Activated CD4-positive, alpha-beta T cell treated with anti-CD3 and anti-CD28 coated beads, Interleukin-2, amount 50 U/mL, for 16 hours (primary cell): Measurements from ENCODE around the gene GLYAT.
"Not testable (repeated sequence)": the region's sequence is repeated elsewhere in the genome, so short reads cannot be mapped to it uniquely, and the experiment has no call there.

Source experiments
- DNase-seq: peaks from one replicate; pipeline ENCODE4 v3.0.0-alpha.2; 2020

The GLYAT gene

DNA sequence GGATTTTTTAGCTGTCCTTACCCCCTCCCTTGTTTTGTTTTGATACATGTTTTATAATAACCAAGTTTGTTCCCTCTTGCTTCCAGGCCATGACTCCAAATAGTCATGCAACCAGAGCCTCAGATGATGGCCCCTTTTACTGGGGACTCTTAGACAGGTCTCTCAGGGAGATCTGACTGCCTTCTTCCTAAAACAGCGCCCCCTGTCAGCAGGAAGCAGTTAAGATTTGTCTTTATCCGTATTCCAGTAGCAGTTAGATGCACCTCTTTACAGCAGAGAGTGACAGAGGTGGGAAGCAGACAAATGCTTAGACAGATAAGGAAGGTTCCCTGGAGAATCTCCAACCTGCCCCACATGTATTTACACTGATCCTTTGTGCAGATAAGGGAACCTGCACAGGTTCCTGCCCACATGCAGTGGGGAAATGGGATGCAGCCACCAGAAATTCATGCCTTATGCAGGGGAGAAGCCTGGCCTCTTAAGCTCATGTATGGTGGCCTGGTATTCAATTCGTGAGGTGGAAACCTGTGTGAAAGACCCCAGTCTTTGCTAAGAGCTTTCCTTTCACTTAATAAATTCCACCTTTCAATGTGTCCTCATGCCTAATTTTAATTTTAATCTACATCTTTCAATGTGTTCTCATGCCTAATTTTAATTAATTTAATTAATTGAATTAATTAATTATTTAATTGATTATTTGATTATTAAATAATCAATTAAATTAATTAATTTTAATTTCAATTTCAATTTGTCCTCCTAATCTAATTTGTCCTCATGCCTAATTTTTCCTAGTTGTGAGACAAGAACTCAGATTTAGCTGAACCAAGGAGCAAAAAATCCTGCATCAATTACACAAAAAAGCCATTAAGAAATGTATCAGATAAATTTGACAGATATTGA lies 11.5 kb upstream of the GLYAT start:
- no peak for DNase-seq

DNA sequence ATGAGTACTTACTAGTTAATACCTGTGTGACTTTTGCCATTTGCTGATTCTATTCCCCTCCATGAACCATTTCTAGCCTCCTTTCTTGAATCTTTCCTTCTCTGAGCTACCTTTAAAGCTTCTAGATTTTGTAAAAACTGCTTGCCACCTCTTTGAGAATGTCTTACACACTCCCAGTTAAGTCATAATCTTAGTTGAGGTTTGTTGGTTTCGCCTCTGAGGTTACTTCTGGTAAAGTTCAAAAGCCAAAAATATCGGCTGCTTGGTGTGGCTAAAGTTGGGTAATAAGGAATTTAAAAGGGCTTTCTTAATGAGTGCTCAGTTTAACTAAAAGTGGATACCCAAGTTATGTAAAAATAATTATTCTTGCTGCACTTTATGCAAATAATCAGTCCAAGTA lies 10.4 kb upstream of the GLYAT start:
- DNase-seq: peak; percentile 3

DNA sequence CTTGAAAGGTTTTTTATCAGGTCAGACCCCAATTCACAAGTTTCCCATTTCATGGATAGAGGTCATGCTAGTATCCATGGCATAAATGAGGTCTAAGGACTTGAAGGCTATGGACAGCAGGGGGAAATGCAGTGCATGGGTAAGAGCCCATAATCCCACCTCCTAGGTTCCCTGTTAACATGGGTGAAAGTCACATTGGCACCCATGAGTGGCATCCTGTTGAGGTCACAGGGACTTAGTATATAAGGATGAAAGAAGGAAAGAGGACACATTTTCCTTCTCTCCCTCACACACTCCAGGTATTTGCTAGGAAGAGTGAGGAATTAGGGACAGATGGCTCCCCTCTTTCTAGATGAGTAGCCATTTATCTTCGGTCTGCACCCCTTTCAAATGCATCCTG lies 9.4 kb upstream of the GLYAT start:
- no peak for DNase-seq

DNA sequence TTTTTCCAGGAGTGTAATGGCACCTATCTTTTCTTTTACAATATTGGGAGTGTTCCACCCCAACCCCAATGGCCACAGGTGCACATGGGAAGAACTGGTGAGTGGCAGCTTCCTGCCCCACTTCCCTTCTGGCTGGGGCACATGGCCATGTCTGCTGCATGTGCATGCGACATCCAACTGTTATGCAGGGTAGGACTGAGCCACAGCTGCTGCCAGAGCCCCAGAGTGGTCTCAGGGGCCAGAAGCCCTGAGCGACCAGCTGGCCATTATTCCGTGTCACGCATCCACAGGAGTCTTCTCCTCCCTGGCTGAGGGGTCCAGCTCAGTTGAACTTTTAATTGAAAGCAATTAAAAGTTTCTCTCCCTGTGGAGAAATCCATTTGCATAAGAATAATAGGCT lies 8.7 kb upstream of the GLYAT start:
- no peak for DNase-seq

DNA sequence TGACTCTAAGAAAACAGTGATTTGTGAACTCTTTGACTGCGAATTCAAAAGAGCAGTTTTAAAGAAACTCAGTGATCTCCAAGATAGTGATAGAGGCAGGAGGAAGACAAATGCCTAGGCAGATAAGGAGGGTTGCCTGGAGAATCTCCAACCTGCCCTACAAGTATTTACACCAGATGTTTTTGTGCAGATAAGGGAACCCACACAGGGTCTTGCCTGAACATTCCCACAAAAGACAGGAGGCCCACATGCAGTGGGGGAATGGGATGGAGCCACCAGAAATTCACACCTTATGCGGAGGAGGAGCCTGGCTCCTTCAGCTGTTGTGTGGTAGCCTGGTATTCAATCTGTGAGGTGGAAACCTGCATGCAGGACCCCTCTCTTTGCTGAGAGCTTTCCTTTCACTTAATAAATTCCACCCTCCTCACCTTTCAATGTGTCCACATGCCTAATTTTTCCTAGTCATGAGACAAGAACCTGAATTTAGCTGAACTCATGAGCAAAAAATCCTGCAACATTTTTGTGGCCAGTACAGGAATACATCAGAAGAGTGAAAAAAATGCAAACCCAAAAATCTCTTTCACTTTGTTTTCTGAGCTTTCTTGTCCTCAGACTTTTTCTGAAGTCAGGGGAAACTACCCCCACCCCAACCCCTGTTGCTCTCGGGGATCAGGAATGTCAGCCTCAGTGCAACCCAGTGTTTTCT lies 8.1 kb upstream of the GLYAT start:
- DNase-seq: no peak

DNA sequence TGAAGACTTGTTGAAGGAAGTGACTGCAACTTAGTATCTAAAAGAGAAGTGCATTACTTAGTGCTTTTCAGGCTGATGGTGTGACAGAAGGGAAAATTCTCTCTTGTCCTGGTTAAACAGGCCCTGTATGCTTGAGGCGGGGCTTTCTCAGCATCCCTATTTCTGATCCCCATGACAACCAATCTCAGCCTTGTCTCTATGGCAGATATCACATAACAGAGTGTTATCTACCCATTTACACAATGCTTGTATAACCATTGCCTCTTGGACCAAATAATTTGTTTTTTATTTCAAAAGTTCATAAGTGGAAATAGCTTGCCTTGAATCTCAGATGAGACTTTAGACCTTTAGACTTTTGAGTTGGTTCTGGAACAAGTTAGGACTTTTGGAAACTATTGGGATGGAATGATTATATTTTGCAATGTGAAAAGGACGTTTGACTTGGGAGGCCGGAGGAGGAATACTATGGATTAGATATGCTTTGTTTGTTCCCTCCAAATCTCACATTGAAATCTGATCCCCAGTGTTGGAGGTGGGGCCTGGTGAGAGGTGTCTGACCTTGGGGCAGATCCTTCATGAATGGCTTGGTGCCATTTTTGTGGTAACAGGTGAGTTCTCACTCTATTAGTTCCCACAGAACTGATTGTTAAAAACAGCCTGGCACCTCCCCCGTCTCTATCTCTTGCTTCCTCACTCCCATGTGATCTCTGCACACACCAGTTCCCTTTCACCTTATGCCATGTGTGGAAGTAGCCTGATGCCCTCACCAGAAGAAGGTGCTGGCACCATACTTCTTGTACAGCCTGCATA lies 3.1 kb upstream of the GLYAT start:
- DNase-seq: no peak

DNA sequence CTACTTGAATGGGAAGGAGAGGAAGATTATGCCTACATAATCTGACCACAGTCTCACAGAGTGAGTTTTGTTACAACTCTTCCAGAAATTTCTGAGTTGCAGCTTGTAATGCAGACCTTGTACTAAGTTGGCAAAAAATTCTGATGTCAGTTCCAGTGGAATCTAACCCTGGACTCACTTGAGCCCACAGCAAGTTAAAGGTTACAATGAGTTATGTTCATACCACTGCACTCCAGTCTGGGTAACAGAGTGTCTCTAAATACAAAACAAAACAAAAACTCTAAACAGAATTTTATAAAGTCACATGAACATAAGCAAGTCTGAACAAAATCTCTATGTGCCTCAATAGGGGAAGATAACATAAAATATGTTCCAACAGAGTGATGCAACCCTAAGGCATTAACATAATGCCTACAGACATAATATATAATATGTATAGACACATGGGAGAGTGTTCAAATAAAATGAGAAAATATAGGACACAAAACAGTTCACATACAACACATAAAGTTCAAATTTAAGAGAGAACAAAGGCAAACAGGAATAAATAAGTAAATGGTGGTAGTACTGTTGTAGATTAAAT lies 1.1 kb downstream of the GLYAT start:
- DNase-seq: no peak

DNA sequence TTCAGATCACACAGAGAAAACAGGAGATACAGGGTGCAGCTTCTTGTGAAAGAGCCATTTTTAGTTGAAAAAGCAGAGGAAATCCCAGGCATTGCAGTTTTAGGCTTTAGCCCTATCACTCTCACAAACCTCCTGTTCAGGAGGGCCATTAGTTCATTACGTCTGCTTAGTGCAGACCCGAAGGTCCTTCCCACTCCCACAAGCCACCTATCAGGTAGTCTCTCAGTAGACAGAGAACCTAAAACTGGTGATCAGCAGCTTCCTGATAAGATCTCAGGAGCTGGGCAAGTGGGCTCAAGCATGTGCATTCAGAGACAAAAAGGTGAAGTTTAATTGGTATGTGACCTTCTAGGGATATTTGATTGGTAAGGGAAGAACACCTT lies 4.3 kb downstream of the GLYAT start:
- DNase-seq: no peak

DNA sequence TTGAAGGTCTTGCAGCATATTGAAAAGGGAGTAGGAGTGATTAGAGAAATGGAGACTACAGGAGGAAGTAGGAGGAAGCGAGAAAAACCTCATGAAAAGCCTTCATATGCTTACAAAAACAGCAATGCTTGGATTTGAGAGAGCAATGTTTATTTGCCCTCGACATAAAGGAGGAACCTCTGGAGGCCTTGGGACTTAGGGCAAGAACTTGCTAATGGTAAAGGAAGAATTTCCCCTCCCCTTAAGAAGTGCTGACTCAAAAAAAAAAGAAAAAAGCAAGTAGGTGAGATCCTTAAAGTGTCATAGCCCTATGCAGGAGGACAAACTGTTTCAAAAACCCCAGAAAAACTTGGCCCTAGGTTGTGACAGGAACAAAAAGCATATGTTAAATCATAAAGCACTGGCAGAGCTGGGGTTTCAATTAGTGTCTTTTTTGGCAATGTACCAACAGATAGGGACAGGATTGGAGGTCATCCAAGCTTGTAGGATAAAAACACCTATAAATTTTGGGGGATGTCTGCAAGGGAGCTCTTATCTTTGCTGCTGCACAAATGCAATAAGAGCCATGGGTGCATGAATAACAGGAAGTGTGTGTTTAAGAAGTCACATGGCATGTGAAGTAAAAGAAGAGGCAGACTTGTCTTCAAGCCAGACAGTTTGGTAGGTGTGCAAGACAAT lies 4.9 kb downstream of the GLYAT start:
- no peak for DNase-seq

DNA sequence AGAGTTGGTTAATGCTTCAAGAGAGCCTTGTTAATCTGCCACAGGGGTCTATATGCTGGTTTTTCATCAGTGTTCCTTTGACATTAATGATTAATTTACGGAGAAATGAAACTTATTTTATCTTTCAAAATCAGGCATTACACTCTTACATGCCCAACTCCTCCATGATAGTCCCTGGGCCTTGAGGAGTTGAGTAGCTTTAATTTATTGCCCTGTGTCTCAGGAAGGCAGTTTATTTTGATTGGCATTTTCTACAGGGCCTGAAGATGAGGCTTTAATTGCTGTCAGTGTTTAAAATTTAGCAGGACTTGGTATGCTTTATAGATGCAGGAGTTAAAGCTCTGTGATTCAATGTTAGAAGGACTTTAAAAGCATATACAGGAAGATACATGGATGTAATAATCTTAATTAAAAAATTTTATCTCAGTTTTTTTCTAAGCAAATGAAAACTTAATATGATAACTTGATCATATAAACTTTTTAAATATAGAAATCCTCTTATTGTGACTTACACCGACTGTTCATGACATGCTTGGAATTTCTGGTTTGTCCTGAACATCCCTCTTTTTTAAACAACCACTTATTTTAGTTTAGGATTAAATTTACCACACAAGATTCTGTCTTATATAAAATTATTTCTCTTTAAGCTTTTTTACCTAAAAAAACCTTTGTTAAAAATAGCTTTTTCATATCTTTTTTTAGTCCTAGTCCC lies 12.2 kb downstream of the GLYAT start:
- DNase-seq: no peak

DNA sequence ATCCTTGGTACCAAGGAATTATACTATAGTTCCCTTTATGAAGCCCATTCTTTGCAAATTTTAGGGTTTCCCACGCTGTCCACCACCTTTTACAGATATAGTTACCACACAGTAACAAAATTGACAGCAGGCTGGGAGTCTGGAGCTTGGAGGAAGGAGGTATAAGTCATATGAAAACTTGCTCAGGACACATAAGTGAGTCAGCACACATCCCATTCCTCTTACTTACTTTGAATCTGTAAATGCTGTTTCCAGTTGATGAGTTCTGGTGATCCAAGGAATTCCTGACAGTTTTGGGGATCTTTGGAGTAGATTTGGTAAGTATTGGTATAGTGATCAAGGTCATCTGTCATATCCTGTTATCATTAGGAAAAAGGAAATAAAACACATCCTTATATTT lies 19.2 kb downstream of the GLYAT start:
- DNase-seq: no peak

DNA sequence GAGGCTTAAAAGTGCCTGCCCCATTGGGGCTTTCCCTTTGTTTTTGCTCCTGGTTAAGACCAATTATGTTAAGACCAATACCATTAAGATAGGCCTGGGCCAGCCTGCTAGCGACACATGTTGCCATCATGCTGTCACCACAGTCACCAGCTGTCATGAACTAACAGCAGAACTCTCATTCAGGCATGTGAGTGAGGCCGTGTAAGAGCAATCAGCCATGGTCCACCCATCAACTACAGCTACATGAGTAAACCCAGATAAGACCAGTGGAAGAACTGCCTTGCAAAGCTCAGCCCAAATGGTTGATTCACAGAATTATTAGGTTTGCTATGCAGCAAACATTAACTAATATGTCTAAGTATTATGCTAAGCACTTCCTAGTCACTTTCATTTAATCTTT lies 19.9 kb downstream of the GLYAT start:
- DNase-seq: no peak

DNA sequence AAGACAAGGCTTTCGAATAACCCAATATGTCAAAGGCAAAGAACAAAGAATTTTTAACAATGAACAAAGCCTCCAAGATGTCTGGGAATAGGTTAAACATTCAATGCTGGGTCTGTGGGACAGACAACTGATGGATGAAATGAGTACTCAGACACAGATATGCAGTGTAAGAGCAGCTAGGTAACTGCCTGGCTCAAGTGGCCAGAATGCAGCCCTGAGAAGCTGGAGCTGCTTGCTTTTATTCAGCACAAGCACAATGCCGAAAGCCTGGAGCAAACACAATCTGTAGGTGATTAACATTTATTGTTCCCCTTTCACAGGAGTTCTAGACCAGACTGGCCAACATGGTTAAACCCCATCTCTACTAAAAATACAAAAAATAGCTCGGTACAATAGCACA lies 24.0 kb downstream of the GLYAT start:
- DNase-seq: no peak

DNA sequence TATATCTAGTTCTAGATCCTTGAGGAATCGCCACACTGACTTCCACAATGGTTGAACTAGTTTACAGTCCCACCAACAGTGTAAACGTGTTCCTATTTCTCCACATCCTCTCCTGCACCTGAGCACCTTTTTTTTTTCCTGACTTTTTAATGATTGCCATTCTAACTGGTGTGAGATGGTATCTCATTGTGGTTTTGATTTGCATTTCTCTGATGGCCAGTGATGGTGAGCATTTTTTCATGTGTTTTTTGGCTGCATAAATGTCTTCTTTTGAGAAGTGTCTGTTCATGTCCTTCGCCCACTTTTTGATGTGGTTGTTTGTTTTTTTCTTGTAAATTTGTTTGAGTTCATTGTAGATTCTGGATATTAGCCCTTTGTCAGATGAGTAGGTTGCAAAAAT lies 34.9 kb downstream of the GLYAT start:
- DNase-seq: not testable (repeated sequence)

DNA sequence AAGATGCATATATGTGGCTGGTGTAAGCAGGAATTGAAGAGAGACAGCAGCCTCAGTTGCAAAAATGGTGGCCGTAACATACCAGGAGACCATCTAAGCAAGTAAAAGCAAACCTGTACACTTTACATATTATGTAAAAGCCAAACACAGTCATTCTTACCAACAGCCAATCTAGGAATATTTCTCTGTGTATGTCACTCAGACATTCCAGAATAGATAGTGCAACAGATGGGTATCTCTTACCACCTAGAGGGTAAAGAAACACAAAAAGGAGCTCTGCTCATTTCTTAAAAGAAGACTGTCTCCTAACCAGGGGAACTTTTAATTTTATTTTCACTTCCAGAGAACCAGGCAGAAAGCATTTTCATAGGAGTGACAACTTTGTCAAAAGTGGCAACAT lies 38.7 kb downstream of the GLYAT start:
- no peak for DNase-seq

DNA sequence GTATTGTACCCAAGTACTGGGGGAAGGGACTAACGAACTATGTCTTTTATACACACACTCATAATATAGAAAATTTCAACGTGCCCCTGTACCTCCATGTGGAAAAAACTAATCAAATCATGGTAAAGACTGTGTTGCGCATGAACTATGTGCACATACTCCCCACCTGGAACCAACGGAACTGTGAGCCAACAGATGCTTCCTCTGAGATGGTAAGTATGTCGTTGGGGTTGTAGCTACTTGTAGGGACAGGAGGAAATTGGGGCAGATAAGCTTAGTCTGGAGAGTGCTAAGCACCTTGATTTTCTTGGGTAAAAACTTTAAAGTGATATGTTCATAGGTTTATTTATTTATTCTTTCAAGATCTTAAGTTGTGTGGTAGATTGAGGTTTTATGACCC lies 40.1 kb downstream of the GLYAT start:
- DNase-seq: no peak

DNA sequence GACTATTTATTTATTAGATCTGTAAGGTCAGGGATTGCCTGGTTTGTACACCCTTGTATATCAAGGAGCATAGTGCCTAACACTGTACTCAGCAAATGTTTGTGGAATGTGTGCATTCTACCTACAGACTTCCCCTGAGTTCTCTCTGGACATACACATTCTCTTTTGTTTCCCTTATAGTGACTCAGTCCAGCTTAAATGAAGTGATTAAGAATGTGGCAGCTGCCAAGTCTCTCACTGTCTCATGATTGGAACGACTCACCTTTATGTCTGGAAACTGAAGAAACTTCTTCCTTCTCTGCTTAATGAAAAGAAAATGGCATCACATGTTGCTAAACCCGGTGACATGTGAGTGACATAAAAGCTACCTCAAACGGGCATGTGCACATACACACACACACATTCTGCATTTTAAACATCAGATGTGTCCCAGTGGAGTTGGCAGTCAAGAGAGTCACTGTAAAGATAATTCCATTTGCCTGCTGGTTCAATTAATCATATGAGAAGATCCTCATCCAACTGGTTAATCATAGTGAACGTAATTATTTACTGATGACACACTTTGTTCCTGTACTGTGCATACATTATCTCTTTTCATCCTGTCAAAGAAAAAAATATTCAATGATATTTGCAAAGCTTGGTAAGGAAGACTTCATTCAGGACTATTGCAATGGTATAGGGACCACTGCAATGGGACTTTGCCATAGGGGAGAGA lies 42.8 kb downstream of the GLYAT start:
- DNase-seq: no peak

DNA sequence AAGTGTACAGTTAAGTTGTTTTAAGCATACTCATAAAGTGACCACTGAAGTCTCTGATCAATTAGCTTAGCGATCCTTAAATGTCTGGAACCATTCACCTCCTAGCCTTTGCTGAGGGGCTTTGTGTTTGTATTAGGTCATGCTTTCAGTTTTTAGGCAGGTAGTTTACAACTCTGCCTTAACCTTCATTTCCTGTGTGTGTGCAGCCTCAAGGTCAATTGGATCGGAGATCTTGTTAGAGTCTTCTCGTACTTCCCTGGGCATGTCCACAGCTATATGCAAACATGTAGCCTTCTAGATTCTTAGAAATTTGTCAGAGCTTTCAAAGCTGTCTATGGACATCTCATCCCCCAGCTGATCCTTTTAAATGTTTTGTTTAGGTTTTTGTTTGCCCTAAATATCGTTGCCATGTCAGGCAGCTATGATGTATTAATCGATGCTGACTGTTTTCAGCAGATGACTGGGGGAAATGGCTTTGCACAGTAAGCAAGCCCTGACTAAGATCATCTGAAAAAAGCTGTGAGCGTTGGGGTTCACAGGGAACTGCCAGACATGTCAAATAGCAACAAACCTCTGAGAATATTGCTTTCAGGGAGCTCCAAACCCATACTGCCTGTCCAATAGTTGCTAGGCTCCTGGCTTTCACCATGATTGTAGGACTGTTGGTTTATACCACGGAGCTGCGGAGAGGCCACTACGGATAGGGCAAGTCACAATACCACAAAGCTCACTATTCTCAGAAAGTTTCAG lies 45.6 kb downstream of the GLYAT start:
- DNase-seq: peak; percentile 11

DNA sequence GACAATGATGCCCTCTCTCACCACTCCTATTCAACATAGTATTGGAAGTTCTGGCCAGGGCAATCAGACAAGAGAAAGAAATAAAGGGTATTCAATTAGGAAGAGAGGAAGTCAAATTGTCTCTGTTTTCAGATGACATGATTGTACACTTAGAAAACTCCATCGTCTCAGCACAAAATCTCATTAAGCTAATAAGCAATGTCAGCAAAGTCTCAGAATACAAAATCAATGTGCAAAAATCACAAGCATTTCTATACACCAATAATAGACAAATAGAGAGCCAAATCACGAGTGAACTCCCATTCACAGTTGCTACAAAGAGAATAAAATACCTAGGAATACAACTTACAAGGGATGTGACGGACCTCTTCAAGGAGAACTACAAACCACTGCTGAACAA lies 49.1 kb downstream of the GLYAT start:
- DNase-seq: not testable (repeated sequence)

DNA sequence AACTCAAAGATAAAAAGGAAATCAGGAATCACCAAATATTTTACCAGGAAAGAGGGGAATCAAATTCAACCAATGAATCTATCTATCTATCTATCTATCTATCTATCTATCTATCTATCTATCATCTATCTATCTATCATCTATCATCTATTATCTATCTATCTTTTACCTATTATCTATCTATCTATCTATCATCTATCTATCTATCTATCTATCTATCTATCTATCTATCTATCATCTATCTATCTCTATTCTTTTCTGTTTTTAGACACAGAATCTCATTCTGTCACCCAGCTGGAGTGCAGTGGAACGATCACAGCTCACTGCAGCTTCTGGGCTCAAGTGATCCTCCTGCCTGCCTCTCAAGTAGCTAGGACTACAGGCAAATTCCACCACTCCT lies 54.2 kb downstream of the GLYAT start:
- not testable (repeated sequence) for DNase-seq
